HFFc6 (cell line): ENCODE measurements around the gene MRPS5. TPM values are rescaled to one million over a fixed set of nuclear protein-coding genes. Genes with fewer than 3 reads are reported as not detected.

Experiments
- DNase-seq: peaks from one replicate; pipeline ENCODE4 v3.0.0-alpha.2; 2018
- H3K27ac Mint-ChIP-seq: 2 replicates; pipeline ENCODE4 v1.8.0; 2020; ENCODE audit warnings: mild to moderate bottlenecking, mixed read lengths
- H3K27me3 Mint-ChIP-seq: 2 replicates; pipeline ENCODE4 v1.8.0; 2021; ENCODE audit warnings: mild to moderate bottlenecking, moderate library complexity, mixed read lengths; ENCODE audit not compliant: insufficient read depth
- H3K36me3 Mint-ChIP-seq: 2 replicates; pipeline ENCODE4 v1.8.0; 2021; ENCODE audit warnings: low read depth, mixed read lengths
- H3K4me1 Mint-ChIP-seq: 2 replicates; pipeline ENCODE4 v1.8.0; 2020; ENCODE audit warnings: low read depth, mixed read lengths
- H3K4me3 Mint-ChIP-seq: 2 replicates; pipeline ENCODE4 v1.8.0; 2020; ENCODE audit warnings: mild to moderate bottlenecking, moderate library complexity, mixed read lengths
- H3K9me3 Mint-ChIP-seq: 2 replicates; pipeline ENCODE4 v1.8.0; 2020; ENCODE audit warnings: mild to moderate bottlenecking, mixed read lengths
- total RNA-seq, 6 experiments: library from RNA; stranded (reverse); fragmentation: NEBNext Ultra II Directional; extraction: Animal tissue kit (Norgen Biotek cat#: 25700); gene quantifications; 2 replicates in 1 of 6; 3 replicates in 5 of 6; pipeline ENCODE4 v1.2.3, GENCODE V29; 2021
- TF ChIP-seq, protein P1 (sequence below): fragments of 200-600 bp; sonication (generic); IDR thresholded peaks from 2 replicates; pipeline ENCODE4 v1.5.0; 2021; ENCODE audit warnings: antibody characterized with exemption, mild to moderate bottlenecking

The MRPS5 gene
- total RNA-seq, 6 experiments from 2014 or later = 39.8 to 46.0 (median 41.3) TPM

DNA sequence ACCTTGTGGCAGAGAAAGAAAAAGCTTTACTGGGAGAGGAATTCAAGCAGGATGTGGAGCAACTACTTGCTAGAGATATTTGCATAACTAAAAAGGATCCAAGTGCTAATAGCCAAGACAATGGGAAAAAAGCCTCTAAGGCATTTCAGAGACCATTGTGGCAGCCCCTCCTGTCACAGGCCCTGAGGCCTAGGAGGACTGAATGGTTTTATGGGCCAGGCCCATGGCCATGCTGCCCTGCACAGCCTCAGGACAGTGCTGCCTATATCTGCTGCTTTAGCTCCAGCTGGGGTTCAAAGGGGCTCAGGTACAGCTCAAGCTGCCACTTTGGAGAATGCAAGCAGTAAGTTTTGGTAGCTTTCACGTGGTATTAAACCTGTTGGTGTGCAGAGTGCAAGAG lies 17.1 kb upstream of the MRPS5 start:
- Mint-ChIP-seq H3K9me3 (peaks cover 65% of the 10 kb centered on the region), H3K27ac (no peak overlapping the region), H3K36me3 (peaks cover 40% of the 10 kb centered on the region), H3K27me3 (peaks cover 3% of the 10 kb centered on the region; the same call in 1 of the 2 replicates), H3K4me1 (no peaks in the 10 kb centered on the region), H3K4me3 (no peak overlapping the region)
- TF ChIP-seq, protein P1, sequence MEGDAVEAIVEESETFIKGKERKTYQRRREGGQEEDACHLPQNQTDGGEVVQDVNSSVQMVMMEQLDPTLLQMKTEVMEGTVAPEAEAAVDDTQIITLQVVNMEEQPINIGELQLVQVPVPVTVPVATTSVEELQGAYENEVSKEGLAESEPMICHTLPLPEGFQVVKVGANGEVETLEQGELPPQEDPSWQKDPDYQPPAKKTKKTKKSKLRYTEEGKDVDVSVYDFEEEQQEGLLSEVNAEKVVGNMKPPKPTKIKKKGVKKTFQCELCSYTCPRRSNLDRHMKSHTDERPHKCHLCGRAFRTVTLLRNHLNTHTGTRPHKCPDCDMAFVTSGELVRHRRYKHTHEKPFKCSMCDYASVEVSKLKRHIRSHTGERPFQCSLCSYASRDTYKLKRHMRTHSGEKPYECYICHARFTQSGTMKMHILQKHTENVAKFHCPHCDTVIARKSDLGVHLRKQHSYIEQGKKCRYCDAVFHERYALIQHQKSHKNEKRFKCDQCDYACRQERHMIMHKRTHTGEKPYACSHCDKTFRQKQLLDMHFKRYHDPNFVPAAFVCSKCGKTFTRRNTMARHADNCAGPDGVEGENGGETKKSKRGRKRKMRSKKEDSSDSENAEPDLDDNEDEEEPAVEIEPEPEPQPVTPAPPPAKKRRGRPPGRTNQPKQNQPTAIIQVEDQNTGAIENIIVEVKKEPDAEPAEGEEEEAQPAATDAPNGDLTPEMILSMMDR = no peak
- no peak for DNase-seq

DNA sequence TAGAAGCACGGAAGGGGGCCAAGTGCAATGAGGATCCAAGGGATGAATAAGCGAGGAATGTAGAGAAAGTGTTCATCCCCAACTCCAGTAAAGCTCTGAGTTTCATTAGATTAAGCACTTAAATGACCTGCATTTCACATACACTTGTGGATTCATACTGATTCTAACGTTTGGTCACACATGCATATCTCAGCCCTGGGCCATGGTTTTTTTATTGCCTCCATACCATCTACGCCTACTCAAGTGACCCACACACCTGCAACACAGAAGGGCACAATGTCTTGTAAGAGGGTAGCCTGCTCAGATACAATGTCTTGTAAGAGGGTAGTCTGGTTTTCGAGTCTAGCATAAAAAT lies 566 bp upstream of the MRPS5 start:
- H3K36me3 Mint-ChIP-seq = peaks cover 17% of the 10 kb centered on the region; the same call in 1 of the 2 replicates
- H3K27me3 Mint-ChIP-seq = no peaks in the 10 kb centered on the region; the same call in none of the 2 replicates
- DNase-seq = no peak
- peak overlapping the region; percentile 96 for H3K4me3 Mint-ChIP-seq
- TF ChIP-seq, protein P1 = no peak
- peak overlapping the region; percentile 92 for H3K27ac Mint-ChIP-seq
- peaks cover 36% of the 10 kb centered on the region for H3K4me1 Mint-ChIP-seq
- no peaks in the 10 kb centered on the region for H3K9me3 Mint-ChIP-seq

DNA sequence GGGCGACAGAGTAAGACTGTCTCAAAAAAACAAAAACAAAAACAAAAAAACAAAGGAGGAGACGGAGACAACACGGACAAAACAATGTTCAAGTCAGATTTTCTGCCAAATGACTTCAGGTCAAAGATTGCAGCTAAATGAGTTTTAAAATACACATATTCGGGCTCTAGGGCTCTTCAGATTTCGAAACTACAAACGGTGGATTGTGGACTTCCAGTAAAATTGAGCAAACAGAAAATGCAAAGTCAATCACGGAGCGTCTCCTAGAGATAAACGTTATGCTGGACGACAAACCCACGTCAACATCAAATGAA lies 558 bp downstream of the MRPS5 start:
- TF ChIP-seq, protein P1 = no peak
- Mint-ChIP-seq H3K36me3 (peaks cover 19% of the 10 kb centered on the region; the same call in 1 of the 2 replicates), H3K27me3 (no peaks in the 10 kb centered on the region; the same call in none of the 2 replicates)

DNA sequence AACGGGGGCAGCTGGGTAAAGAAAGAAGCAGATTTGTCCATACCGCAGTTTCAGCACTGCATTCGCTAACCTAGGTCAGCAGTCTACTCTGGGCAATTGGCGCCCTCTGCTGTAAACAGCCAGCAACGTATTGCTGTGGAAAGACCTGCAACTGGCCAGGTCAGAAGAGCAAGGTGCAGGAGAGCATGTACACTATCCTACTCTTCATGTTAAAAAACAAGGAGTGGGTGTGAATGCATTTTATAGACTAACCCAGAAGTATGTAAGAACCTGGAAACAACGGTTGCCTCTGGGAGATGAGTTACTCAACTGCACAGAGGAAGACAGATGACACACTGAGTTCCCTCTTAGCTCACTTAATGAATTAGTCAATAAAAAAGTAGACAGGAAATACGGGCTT lies 6.2 kb downstream of the MRPS5 start:
- peaks cover 26% of the 10 kb centered on the region for H3K36me3 Mint-ChIP-seq
- TF ChIP-seq, protein P1 = peak; percentile 76
- H3K4me1 Mint-ChIP-seq = peaks cover 33% of the 10 kb centered on the region
- no peaks in the 10 kb centered on the region for H3K27me3 Mint-ChIP-seq
- peak; percentile 30 for DNase-seq
- no peaks in the 10 kb centered on the region for H3K9me3 Mint-ChIP-seq
- H3K27ac Mint-ChIP-seq = 0 out of 2 replicates have a peak overlapping the region, but pooled peaks have one; percentile 18
- H3K4me3 Mint-ChIP-seq = no peak overlapping the region

More for the DNA sequence above, 558 bp downstream of the MRPS5 start:
- DNase-seq = peak; percentile 2
- Mint-ChIP-seq H3K4me3 (peak overlapping the region; percentile 96), H3K9me3 (no peaks in the 10 kb centered on the region), H3K27ac (peak overlapping the region; percentile 92), H3K4me1 (peaks cover 36% of the 10 kb centered on the region)

DNA sequence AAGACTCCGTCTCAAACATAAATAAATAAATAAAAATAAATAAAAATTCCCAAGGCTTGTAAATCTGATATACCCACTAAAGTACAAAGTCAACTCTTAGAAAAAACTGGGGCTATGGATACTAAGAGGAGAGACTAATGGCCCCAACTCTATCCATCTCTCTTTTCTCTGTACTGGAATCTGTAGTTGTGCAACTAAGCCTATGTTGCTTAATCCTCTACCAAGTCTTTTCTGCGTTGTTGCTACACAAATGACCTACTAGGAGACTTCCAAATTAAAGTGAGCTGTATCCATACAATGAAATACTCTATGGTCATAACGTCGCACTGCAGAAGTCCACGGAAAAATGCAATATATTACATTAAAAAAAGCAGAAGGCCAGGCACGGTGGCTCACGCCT lies 8.1 kb downstream of the MRPS5 start:
- Mint-ChIP-seq H3K27ac (no peak overlapping the region), H3K4me3 (no peak overlapping the region), H3K27me3 (no peaks in the 10 kb centered on the region), H3K4me1 (peaks cover 13% of the 10 kb centered on the region), H3K9me3 (no peaks in the 10 kb centered on the region), H3K36me3 (peaks cover 33% of the 10 kb centered on the region)
- DNase-seq = no peak
- TF ChIP-seq, protein P1 = no peak

DNA sequence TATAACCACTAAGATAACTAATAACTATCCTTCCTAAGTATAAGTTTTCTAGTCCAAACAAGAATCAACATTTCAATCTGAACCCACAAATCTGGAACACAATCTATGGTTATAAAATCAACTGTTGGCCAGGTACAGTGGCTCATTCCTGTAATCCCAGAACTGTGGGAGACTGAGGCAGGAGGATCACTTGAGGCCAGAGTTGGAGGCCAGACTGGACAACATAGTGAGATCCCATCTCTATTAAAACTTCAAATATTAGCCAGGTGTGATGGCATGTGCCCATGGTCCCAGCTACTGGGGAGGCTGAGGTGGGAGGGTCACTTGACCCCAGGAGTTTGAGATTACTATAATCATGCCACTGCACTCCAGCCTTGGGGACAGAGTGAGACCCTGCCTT lies 11.2 kb downstream of the MRPS5 start:
- no peak overlapping the region for H3K27ac Mint-ChIP-seq
- no peak overlapping the region for H3K4me3 Mint-ChIP-seq
- TF ChIP-seq, protein P1 = no peak
- H3K9me3 Mint-ChIP-seq = no peaks in the 10 kb centered on the region
- H3K27me3 Mint-ChIP-seq = peaks cover 1% of the 10 kb centered on the region; the same call in 1 of the 2 replicates
- peaks cover 42% of the 10 kb centered on the region for H3K36me3 Mint-ChIP-seq
- H3K4me1 Mint-ChIP-seq = peaks cover 3% of the 10 kb centered on the region
- DNase-seq = no peak
